Pons (tissue), 1 donor: Measurements from ENCODE around the gene CEP350.
"Not testable (repeated sequence)": the region's sequence is repeated elsewhere in the genome, so short reads cannot be mapped to it uniquely, and the experiment has no call there.

Experiments used
- DNase-seq: peaks from one replicate; pipeline ENCODE4 v3.0.0-alpha.2; 2016; ENCODE audit warnings: low spot score

CEP350 gene

DNA sequence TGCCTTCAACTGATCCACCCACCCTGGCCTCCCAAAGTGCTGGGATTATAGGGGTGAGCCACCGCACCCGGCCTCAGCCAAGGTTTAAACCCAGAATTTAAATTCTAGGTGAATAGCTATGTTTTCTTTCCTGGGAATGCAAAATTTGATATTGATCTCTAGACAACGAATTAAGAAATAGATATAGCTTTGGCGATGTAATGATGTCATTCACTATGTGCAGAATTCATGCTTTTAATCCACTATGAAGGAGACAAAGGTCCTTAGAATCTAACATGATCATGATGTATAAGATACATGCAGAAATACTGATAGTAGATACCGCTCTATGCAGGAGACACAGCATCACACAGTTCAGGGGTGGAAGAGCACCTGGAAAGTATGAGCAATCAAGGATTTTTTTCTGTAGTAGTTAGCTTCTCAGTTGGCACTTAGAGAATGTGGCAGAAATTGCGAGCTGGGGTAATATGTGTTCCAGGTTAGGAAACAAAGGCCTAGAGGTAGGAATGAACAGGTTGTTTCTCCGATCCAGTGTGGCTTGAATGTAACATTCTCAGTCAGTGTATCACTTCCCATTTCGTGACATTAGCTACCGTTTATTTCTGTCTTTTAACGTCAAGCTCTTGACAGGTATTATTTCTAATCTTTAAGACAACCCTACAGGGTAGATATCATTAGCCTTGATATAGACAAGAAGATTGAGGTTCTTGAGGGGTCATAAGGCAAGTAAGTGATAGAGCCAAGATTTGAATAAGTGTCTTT, 3.0 kb upstream of the CEP350 start:
- peak; percentile 26 for DNase-seq

- DNase-seq = no peak
Observed at GRCh38 chr1:179952186-179952585, 2.4 kb upstream of the CEP350 start.

DNA sequence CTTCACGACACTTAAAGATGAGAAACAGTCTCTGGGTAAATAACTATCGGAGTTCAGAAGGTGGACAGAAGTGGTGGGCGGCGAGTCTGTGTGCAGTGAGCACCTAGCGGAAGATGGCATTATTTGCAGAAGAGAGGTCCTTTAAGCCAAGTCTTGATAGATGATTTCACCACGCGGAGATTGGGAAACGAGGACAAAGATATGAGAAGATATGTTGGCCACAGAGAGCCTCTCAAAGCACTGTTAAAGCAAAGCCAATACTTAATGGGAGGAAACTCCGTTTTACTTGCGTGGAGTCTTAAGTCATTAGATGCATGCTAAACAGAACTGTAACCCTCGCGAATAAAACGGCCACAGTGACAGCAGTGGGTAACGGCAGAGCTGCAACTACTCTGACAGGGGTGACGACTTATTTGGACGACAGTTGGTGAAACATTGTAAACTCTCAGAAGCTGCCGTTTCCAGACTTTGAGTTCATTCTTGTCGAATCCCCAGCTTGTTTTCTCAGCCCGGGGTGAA, 577 bp upstream of the CEP350 start:
- no peak for DNase-seq

GRCh38 chr1:179955287-179955680, 674 bp downstream of the CEP350 start:
- DNase-seq = peak; percentile 54

GRCh38 chr1:179955731-179956130, 1.1 kb downstream of the CEP350 start:
- no peak for DNase-seq

GRCh38 chr1:179958359-179958758, 3.7 kb downstream of the CEP350 start:
- DNase-seq = no peak

DNA sequence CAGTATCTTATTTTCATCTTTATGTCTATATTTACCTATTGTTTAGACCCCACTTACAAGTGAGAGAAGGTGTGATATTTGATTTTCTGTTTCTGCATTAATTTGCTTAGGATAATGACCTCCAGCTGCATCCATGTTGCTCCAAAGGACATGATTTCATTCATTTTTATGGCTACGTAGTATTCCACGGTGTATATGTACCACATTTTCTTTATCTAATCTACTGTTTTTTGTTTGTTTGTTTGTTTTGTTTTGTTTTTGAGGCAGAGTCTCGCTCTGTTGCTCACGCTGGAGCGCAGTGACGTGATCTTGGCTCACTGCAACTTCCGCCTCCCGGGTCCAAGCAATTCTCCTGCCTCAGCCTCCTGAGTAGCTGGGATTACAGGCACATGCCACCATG, 7.6 kb downstream of the CEP350 start:
- DNase-seq = not testable (repeated sequence)

GRCh38 chr1:179966551-179966950, 11.9 kb downstream of the CEP350 start:
- no peak for DNase-seq

DNA sequence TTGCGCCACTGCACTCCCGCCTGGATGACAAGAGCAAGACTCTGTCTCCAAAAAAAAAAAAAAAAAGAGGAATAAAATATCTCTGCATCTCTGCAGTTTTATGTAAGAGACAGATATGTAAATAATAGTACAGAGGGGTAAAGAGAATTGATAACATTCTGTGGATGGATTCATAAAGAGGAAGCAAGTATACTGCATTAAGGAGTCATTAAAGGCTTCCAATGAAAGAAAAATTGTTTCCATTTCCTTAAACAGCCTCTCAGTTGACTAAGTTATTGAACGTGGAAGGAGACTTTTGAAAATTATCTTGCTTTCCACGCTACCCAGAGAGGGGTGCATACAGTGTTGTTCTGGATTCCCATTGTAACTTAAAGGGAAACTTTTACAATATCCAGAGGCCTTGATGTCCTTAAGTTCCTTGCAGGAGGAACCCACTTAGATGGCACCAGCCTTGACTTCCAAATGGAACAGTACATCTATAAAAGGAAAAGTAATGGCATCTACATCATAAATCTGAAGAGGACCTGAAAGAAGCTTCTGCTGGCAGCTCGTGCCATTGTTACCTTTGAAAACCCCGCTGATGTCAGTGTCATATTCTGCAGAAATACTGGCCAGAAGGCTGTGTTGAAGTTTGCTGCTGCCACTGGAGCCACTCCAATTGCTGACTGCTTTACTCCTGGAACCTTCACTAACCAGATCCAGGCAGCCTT, 13.8 kb downstream of the CEP350 start:
- DNase-seq = no peak

GRCh38 chr1:179968994-179969919, 14.6 kb downstream of the CEP350 start:
- DNase-seq = no peak

DNA sequence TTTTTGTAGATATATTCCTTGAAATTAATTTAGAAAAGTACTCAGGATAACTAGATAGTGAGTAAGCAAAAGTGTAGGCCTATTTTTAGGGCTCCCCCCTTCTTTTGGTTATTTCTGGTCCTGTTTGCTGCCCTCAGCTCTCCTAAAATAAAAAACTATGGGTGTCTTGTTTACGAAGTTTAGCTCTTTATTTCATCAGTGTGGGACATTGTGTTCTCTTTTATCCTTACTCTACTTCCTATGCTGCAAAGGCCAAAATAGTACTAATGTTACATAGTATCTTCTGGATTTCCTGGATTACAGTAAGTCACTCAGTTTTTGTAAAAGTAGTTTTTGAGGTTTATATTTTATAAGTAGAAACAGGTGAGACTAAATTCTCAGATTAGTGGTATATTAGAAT, 15.4 kb downstream of the CEP350 start:
- no peak for DNase-seq

GRCh38 chr1:179971563-179972496, 17.2 kb downstream of the CEP350 start:
- DNase-seq = no peak

GRCh38 chr1:179973198-179974110, 18.8 kb downstream of the CEP350 start:
- DNase-seq = no peak

DNA sequence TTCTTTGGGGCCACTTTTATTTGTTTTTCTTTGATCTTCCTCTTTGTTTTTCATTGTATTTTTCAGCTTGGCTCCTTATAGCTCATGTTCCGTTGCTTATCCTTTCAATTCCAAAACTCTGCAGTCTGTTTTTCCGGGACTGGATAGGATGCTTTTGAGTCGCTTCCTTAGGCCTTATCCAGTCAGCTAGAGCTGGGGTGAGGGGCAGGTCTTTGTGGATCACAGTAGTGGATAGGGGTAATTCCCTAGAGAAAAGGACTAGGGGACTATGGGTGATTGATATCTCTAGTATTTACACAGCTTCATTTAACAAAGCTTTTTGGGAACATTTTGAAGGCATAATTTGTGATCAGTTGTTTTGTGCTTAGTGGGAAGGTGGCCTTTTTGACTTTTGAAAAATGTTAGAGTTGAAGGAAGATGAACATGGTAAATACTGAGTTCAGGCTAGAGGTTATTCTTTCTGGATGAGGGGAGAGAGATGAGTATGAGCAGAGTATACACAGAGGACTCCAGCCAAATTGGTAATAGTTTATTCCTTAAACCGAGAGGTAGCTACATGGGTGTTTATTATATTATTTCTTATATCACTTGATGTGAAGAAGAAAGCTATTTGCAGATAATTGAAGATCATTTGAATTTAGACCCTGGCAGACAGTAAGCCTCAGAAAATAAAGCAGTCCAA, 22.5 kb downstream of the CEP350 start:
- DNase-seq = no peak

- DNase-seq = no peak
Observed at GRCh38 chr1:179978199-179979079, 23.8 kb downstream of the CEP350 start.

DNA sequence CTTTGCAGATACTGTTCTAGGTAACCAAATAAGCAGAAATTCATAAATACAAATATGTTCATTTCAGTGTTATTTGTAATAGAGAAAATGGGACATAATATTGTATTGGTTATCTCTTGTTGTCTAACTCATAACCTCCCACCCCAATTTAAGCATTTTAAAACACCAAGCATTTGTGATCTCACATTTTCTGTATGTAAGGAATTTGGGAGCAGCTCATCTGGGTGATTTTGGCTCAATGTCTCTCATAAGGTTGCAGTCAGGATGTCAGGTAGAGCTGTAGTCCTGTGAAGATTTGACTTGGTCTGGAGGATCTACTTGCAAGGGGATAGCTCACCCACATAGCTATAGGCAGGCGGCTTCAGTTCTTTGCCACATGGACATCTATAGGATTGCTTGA, 29.5 kb downstream of the CEP350 start:
- no peak for DNase-seq

DNA sequence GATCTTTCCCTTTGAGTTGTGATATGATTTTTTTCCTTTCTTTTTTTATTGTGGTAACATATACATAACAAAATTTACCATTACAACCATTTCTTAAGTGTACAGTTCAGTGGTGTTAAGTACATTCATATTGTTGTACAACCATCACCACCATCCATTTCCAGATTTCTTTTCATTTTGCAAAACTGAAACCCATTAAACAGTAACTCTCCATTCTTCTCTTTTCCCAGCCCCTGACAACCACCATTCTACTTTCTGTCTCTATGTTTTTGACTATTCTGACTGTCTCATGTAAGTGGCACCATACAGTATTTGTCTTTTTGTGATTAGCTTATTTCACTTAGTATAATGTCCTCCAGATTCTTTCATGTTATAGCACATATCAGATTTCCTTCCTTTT, 30.3 kb downstream of the CEP350 start:
- DNase-seq = no peak

GRCh38 chr1:179990847-179991246, 36.2 kb downstream of the CEP350 start:
- no peak for DNase-seq
